Renal cortical epithelial cell (primary cell): ENCODE measurements around the gene ZFC3H1. TPM values are rescaled to one million over a fixed set of nuclear protein-coding genes. Genes with fewer than 3 reads are reported as not detected.
"Not testable (repeated sequence)": the region's sequence is repeated elsewhere in the genome, so short reads cannot be mapped to it uniquely, and the experiment has no call there.

Source experiments
- DNase-seq: peaks from one replicate; pipeline ENCODE4 v3.0.0-alpha.2; 2011; ENCODE audit warnings: low read depth
- total RNA-seq: library from RNA; depleted of rRNA; stranded (reverse); fragments of >200 nt; gene quantifications from 2 replicates; pipeline ENCODE4 v1.2.3, GENCODE V29; 2014

Gene ZFC3H1, protein sequence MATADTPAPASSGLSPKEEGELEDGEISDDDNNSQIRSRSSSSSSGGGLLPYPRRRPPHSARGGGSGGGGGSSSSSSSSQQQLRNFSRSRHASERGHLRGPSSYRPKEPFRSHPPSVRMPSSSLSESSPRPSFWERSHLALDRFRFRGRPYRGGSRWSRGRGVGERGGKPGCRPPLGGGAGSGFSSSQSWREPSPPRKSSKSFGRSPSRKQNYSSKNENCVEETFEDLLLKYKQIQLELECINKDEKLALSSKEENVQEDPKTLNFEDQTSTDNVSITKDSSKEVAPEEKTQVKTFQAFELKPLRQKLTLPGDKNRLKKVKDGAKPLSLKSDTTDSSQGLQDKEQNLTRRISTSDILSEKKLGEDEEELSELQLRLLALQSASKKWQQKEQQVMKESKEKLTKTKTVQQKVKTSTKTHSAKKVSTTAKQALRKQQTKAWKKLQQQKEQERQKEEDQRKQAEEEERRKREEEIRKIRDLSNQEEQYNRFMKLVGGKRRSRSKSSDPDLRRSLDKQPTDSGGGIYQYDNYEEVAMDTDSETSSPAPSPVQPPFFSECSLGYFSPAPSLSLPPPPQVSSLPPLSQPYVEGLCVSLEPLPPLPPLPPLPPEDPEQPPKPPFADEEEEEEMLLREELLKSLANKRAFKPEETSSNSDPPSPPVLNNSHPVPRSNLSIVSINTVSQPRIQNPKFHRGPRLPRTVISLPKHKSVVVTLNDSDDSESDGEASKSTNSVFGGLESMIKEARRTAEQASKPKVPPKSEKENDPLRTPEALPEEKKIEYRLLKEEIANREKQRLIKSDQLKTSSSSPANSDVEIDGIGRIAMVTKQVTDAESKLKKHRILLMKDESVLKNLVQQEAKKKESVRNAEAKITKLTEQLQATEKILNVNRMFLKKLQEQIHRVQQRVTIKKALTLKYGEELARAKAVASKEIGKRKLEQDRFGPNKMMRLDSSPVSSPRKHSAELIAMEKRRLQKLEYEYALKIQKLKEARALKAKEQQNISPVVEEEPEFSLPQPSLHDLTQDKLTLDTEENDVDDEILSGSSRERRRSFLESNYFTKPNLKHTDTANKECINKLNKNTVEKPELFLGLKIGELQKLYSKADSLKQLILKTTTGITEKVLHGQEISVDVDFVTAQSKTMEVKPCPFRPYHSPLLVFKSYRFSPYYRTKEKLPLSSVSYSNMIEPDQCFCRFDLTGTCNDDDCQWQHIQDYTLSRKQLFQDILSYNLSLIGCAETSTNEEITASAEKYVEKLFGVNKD (N-terminal part only)
- 14.6 and 52.7 TPM in 2 replicates for total RNA-seq

DNA sequence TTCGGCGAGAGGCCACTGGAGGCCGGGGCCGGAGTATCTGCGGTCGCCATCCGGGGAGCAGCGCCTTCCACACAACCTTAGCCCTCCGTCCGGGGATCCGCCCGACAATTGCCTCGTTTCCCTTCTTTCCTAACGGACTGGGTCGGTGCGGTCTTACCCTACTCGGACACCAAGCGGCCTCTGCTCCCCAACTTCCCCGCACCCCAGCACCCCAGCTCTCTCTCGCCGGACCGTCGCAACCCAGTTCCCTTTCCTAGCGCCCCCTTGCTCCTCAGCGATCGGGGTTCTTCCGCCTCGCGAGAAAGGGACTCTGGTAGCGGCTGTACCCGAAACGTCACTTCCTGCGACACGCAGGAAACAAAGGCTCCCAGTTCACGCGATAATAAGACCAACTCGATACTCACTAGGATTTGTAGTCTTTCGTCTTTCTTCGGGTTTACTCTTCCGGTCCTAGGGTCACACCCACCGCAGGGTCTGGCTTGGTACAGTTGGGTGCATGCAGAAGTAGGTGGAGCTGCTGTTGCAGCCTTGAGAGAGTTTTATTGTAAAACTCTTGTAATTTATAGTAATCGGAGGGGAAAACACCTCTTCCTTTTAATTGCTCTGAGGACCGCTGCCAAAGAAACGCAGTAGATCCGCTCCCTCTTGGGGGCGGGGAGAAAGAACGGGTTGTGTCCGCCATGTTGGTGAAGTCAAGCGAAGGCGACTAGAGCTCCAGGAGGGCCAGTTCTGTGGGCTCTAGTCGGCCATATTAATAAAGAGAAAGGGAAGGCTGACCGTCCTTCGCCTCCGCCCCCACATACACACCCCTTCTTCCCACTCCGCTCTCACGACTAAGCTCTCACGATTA, at the start of gene ZFC3H1, which contains the start of gene THAP2:
Gene ZFC3H1 (minus strand): TSS at position 288 of the 850 bp plus-strand sequence. CDS start 238 bp downstream, at position 50.
Gene THAP2 (plus strand): TSS at position 741 of the 850 bp plus-strand sequence. CDS start 209 bp downstream, outside the sequence.
- peak; percentile 100 for DNase-seq

DNA sequence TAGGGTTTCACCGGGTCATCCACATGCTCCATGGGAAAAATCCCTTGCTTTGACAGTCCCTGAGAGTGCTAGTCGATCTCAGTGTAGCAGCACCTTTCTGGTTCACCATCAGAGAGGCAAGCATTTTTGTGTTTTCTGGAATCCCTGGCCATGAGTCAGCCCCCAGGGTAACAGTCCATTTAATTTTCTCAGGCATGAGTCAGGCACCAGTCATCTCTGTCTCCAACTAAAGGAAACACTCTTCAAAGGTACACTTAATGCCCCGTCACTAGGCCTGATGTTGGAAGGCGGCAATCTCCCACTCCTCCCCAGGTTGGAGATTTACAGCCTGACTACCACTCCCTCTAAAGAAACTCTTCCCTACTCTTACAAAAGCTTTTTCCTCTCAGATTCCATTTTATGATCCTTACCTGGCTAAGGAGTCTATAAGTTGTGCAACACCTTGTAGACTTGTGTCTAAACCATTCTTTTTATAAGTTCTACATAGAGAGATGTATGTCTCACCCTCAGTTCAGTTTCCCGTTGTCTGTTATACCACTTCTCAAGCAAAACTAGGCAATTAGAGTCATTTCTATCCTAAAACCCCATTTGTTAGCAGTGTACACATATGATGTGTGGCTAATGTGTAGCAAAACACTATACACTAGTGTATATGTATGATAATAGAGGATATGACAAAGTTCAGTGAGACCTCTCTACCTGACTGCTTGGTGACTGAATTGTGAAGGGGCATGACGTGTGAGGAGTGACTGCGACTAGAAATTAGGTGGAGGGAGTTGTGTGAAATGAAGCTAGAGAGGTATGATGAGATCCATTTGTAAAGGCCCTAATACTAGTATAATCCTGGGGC, 46.9 kb upstream of the ZFC3H1 start:
- DNase-seq: peak; percentile 98

DNA sequence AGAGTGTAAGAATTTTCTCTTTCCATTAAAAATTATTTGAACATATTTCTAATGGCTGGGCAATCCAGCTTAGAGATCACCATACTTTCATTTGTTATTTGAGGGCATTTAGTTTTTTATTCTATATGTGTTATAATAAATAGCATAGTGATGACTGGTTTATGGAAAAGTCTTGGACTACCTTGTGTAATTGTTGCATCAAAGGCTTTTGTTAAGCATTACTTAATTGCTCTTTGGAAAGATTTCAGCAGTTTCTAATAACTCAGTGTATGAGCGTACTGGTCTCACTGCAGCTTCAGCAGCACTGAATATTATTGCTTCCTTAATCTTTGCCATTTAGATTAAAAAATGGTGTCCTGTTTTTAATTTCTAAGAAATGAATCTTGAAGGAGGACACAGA, 45.0 kb upstream of the ZFC3H1 start:
- DNase-seq: peak; percentile 56

DNA sequence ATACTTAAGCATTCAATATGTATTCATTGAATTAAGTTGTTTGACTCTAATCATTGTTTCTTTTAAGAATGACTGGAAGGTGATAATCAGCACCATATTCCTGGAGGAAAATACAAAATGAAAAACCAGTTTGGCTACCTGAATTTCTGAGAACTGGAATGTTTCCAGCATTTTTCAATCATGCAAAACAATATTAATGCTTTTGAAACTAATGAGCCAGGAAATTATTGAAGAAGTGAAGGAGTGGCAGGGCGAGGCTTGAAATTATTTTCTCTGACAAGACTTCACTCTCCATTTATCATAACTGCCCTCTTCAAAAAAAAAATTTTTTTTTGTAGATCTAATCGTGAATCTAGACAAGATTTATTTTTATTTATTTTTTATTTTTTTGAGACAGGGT, 41.3 kb upstream of the ZFC3H1 start:
- DNase-seq: no peak

DNA sequence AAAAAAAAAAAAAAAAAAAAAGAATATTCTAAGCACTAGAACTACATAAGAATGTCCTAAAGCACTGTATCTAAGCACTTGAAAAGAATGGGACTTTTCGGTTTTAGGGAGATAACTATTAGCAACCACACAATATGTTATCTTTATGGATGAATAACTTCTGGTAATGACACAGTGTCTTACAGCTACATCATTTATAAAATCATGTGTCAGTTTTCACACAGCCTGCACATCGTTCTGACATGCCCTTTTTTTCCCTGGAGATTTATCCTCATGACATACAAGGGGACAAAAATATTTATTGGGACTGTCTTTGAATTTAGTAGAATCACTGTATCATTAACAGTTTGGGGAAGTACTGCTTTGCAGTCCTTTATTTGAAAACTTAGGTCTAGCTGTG, 39.6 kb upstream of the ZFC3H1 start:
- no peak for DNase-seq

DNA sequence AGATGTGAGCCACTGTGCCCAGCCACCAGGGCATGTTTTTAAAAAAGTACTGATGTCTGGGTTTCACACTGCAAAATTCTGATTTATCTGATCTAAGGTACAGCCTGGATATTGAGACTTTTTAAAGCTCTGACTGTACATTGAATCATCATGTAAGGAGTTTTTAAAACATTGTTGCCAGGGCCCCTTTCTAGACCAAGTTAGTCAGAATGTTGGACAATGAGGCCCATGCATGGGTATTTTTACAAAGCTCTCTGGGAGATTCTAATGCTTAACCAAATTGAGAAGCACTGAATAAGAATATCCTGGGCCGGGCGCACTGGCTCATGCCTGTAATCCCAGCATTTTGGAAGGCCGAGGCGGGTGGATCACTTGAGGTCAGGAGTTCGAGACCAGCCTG, 38.9 kb upstream of the ZFC3H1 start:
- DNase-seq: no peak

DNA sequence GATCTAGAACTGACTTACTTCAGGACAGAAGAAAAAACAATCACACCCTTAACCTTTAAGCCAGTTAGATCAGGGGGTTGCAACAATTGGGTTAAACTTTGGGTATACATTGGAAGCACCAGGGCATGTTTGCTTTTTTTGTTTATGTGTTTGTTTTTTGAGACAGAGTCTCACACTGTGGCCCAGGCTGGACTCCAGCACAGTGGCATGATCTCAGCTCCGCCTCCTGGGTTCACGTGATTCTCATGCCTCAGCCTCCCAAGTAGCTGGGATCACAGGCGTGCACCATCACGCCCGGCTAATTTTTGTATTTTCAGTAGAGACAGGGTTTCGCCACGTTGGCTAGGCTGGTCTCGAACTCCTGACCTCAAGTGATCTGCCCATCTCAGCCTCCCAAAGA, 38.5 kb upstream of the ZFC3H1 start:
- DNase-seq: not testable (repeated sequence)

DNA sequence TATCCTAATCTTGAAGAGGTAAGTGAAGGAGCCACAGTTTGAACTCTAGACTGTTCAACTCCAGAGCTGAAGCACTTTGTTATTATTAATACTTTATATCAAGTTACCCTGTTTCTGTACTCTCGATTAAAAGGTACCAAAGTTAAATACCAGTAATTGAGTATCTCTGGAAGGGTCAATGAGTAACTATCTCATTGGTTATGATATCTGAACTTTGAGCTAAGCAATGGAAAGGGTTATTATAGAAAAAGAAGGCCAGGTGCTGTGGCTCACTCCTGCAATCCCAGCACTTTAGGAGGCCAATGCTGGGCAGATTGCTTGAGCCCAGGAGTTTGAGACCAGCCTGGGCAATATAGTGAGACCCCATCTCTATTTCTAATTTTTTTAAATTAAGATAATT, 32.1 kb upstream of the ZFC3H1 start:
- no peak for DNase-seq

DNA sequence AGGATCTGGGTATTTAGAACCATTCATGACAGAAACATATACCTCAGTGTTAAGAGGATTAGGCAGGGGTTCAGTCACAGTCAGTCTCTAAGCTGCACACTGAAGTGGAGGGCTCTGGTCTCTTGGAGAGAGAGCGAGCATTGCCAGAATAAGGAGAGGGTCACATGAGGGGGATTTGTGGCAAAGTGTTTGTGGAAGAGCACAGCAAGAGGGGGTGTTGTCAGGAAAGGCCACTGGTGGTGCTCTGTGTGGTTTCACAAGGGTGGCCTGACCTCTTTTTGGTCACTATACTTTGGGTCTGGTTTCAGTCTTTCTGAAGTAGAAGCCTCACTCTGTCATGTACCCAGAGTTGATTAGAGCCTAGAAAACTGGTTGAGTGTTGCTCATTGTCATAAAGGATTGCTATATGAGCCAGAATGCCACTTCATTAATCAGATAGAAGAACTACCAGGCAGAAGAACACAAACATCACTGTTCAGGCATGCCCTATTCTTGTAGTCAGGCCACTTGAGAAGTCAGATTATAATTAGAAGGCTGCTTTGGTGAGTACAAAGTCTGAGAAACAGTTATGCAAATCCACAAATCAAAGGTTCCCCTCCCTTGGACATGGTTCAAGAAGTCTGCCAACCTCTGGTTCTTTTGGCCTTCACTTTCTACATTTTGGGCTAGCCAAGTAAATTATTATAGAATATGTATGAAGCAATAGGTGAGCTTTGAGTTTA, 30.6 kb upstream of the ZFC3H1 start:
- peak; percentile 61 for DNase-seq

DNA sequence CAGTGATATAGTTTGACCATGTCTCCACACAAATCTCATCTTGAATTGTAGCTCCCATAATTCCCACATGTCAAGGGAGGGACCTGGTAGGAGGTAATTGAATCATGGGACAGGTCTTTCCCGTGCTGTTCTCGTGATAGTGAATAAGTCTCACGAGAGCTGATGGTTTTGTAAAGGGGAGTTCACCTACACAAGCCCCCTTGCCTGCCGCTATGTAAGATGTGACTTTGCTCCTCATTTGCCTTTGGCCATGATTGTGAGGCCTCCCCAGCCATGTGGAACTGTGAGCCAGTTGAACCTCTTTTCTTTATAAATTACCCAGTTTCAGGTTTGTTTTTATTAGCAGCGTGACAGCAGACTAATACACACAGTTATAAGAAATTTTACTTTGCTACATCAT, 30.0 kb upstream of the ZFC3H1 start:
- DNase-seq: not testable (repeated sequence)

DNA sequence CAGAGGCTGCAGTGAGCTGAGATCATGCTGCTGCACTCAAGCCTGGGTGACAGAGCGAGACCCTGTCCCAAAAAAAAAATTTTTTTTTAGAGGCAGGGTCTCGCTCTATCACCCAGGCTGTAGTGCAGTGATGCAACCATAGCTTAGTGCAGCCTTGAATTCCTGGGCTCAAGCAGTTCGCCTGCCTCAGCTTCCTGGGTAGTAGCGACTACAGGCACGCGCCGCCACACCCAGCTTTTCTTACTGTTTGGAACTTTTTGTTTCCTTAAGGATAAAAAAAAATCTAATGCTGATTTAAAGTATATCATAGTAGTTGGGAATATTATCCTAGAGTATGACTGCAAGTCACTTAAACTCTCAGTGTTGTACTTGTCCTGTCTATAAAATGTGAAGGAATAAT, 29.5 kb upstream of the ZFC3H1 start:
- DNase-seq: no peak

DNA sequence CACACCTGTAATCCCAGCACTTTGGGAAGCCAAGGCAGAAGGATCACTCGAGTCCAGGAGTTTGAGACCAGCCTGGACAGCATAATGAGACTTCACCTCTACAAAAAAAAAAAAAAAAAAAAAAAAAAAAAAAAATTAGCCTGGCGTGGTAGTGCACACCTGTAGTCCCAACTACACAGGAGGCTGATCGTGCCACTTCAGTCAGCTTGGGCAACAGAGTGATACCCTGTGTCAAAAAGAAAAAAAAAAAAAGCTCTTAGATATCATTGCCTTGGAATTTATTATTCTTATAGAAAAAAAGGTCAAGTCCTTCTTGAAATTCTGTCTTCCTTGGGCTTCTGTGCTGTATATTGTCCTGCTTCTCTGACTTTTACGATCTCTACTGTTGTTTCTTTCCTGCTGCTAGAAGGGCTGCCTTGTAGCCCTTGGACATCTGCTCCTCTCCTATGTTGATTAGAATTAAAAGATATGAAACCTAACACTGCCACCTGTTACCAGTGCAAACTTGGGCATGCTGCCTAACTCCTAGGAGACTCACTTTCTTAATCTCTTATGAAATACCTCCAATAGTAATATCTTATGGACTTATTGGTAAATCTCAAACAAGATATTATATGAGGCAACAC, 28.0 kb upstream of the ZFC3H1 start:
- DNase-seq: no peak

DNA sequence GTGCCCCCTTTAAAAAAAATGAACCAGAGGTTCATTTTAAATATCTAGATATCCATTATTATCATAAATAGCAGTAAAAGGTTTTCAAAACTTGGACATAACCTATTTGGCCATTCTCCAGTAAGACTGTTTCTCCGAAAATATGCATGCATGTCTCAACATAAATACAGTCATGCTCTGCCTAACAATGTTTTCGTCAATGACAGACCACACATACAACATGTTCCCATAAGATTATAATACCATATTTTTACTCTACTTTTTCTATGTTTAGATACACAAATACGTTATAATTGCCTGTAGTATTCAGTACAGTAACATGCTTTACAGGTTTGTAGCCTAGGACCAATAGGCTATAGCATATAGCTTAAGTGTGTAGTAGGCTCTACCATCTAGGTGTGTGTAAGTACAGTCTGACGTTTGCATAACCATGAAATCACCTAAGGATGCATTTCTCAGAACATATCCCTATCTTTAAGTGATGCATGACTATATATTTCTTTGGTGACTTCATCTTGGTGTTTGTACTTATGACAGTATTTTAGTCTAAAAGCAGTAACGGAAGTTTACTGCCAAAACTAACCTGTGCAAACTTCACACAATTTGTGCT, 25.4 kb upstream of the ZFC3H1 start:
- no peak for DNase-seq

DNA sequence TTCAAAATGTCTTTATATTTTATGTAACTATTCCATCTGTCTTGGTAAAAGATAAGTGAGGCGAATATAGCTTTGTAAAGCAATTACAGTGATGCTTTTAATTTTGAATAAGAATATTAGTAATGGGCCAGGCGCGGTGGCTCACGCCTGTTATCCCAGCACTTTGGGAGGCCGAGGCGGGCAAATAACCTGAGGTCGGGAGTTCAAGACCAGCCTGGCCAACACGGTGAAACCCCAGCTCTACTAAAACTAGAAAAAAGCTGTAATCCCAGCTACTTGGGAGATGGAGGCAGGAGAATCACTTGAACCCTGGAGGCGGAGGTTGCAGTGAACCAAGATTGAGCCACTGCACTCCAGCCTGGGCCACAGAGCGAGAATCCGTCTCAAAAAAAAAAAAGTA, 23.5 kb upstream of the ZFC3H1 start:
- DNase-seq: not testable (repeated sequence)

DNA sequence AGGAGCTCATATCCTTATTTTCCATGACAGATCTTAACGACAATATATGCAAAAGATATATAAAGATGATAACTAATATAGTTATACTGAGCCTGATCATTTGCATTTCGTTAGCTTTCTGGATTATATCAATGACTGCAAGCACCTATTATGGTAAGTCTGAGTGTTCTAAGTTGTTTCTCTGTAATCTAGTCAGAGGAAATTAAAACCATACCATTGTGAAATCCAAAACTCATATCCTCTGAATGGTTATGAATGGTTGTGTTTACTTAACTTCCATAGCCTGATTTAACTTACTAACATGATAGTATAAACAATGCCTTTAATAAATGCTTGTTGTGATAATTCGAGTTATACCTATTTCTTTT, 23.0 kb upstream of the ZFC3H1 start:
- peak; percentile 16 for DNase-seq

DNA sequence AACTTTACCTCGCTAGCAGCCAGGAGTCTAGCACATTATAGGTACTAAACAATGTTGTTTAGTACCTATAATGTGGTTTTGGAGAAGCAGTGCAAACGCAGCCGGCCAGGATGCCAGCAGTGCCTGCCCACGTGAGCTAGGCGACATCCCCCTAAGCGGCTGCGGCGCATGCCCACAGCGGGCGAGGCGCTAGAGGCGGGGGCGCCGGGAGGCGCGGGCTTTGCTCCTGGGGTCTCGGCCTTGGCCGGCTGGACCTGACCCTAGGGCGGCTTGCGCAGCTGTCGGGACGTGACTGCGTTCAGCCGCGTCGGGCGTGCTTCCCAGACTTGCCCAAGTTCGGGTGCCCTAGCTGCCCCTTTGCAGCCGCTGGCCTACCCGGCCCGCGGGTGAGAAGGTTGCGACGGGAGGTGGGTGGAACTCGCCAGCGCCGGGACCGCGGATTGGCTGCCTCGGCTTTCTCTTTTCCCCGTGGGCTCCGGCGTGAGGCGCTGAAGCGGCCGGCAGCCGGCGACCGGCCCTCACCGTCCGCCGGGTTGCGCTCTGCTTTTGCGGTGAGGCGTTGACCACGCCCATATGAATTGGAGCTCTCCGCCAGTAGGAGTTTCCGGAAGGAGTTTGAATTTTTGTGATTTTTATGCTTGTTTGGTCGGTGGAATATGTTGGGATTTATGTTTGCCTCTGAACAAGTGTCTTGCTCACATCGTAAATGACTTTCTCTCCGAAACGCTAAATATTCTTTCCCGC, 22.4 kb upstream of the ZFC3H1 start, which contains the start of gene TMEM19:
Gene TMEM19 (plus strand): TSS at position 169 of the 744 bp plus-strand sequence. CDS start 599 bp downstream, outside the sequence.
- peak; percentile 81 for DNase-seq

DNA sequence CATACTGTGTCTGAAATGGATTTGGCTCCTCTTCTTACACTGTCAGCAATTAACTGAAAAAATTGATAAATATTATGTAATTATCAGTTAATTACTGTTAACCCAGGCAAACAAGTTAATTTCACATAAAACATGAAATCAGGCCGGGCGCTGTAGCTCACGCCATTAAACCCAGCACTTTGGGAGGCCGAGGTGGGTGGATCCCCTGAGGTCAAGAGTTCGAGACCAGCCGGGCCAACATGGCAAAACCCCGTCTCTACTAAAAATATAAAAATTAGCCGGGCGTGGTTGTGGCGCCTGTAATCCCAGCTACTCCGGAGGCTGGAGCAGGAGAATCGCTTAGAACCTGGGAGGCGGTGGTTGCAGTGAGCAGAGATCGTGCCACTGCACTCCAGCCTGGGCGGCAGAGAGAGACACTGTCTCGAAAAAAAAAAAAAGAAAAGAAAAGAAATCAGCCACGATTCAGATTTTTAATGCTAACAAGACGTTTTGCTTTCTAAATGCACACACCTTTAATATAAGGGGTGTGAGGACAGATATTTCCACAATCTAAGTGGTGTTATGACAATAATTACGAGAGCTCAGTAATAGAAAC, 21.8 kb upstream of the ZFC3H1 start:
- no peak for DNase-seq
